Stimulated activated naive CD4-positive, alpha-beta T cell treated with Interleukin-2 at 50 U/mL for 16 hours (primary cell): ENCODE data around the gene DOLPP1.

Experiments used
- DNase-seq: peaks from one replicate; lab custom pipeline; 2025; lab: John Stamatoyannopoulos, UW

DOLPP1 gene

GRCh38 chr9:129064499-129064908 is 16.4 kb upstream of the DOLPP1 start:
- no peak for DNase-seq

- DNase-seq: no peak
Observed at GRCh38 chr9:129068110-129068509, 12.8 kb upstream of the DOLPP1 start.

DNA sequence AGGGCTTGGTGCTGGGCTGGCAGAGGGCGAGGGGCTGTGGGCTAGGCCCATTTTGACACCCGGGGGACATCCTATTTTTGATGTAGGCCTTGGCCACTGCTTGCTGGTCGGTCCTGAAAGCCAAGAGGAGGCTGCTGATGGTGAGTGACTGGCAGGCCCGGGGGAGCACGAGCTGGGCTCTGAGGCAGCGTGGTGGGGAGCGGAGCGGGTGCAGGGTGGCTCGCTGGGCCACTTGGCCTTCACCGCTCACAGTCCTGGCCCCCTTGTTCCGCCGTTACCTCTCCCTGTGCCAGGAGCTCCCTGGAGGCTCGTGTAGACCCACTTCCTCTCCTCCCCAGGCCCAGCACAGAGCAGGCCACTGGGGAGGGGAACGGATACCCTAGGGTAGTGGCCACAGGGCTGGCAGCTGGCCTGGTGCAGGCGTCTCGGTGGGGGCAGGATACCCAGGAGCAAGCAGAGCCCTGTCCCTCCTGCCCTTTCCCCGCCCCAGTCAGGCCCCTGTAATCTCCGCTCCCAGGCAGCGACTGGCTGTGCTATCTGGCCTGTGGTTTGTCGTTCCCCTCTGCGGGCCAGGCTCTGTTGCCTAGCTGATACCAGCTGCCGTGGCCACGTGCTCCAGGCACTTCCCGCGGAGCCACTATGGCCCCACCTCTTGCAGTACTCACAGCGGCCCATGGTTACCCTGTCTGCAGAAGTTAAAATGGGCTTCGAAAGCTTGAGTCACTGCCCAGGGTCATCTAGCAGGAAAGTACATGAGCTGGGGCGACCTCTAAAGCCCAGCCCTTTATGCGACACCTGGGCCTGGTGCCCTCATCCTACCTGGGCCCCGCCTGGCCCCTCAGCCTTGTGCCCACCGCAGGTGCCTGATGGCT is 11.7 kb upstream of the DOLPP1 start:
- DNase-seq: peak; percentile 14

DNA sequence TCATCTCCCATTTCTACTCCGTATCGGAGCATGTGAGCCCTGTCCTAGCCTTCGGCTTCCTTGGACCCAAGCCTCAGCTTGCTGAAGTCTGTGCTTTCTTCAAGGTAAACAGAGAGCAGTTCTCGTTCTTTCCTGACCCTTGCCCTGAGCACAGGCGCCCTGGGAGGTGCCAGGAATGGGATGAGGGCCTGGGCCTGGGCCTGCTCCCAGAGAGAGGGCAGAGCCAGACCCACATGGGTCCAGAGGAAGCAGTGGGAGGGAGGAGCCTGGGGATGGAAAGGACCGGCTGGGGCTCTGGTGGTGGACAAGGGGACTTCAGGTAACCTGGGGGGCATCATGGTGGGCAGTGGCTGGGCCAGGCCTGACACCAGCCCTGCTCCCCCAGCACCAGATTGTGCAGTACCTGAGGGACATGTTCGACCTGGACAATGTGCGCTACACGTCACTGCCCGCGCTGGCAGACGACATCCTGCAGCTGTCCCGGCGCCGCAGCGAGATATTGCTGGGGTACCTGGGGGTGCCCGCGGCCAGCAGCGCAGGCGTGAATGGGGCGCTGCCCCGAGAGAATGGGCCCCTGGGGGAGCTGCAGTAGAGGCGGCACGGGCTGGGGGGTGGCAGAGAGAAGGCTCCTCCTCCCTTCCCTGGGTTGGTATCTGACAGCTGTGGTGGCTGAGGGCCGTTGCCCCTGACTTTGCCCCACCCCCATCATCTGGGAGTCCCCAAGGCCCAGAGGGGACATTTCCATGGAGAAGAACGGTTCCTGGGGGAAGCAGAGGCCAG is 10.9 kb upstream of the DOLPP1 start:
- DNase-seq: no peak

DNA sequence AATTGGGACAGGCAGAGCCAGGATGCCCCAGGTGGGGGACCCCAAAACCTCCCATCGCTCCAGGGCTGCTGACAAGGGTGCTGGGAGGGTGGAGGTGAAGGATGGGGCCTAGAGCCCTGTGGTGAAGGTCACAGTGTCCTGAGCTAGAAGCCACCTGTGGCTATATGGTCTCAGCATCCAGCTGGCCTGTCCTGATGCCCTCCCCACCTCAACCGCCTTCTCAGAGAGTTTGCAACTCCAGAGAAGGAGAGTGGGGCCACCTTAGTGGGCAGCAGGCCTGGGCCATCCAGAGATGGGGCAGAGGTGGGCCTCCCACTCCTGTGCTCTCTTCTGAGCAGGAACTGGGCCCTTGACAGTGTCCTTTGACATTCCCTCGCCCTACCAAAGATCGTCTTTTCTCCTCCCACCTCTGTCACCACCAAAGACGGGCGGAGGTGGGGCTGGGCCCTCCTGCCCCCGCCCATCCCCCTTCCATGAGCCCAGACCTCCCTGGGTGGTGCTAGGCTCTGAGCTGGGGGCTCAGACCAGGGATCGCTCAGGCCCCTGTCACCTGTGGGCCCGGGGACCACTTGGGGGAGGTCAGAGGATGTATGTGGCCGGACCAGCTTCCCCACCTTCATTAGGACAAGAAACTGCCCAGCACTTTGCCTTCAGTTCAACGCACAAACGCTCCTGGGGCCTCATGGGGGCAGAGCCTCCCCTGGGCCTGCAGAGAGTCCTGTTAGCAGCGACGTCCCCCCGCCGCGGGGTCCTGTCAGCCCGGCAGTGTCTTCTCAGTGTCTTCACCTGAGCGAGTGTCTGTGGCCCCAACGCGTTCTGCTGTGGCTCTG is 10.0 kb upstream of the DOLPP1 start:
- DNase-seq: no peak

GRCh38 chr9:129071526-129072126 is 9.3 kb upstream of the DOLPP1 start:
- DNase-seq: no peak

DNA sequence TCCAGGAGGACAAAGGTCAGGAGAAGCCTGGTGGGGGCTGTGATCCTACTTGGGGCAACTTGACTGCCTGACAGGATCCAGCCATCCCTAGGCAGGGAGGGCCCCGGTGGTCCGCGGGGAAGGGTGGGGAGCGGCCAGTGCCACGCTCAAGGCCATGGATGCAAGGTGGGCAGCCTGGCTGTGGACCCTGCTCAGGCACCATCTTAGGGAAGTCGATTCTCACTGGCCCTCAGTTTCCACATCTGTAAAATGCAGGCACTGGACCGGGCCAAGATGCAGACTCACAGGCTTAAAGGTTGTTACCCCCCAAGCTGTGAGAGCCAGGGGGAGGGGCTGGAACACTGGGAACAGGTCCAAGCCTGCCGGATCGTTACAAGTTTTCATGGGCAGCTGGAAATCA is 8.7 kb upstream of the DOLPP1 start:
- no peak for DNase-seq

DNA sequence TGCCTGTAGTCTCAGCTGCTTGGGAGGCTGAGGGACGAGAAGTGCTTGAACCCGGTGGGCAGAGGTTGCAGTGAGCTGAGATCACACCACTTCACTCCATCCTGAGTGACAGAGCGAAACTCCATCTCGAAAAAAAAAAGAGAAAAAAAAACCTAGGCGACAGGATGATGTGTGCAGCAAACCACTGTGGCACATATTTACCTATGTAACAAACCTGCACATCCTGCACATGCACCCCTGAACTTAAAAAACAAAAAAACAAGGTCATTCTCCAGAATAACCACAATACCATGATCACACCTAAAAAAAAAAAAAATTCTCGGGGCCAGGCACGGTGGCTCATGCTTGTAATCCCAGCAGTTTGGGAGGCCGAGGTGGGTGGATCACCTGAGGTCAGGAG is 7.5 kb upstream of the DOLPP1 start:
- DNase-seq: no peak

- no peak for DNase-seq
Observed at GRCh38 chr9:129074106-129074505, 6.8 kb upstream of the DOLPP1 start.

DNA sequence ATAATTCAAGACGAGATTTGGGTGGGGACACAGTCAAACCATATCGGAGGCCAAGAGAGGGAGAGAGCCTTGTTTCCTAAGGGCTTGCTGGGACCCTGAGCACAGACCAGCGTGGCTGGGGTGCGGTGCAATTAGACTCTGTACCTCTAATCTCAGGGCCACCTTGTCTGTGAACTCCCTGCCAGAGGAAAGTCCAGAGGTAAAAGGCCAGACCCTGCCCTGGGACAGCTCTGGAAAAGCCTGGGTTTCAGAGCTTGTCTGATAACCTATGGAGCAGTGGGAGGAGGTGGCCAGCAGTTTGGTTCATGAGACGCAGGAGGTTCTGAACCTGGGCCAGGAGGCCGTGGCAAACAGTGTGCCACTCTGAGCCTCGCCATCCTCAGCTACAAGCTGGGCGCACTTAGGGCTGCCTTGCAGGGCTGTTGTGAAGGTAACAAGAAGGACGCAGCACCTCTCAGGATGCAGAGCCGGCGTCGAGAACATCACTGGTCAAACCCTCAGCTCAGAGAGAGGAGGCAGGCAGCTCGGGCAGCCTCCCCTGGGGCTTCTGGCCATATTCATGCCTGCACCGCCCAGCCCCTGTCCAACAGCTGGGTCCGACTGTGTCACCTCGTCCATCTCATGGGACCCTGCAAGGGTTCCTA is 4.8 kb upstream of the DOLPP1 start:
- no peak for DNase-seq

DNA sequence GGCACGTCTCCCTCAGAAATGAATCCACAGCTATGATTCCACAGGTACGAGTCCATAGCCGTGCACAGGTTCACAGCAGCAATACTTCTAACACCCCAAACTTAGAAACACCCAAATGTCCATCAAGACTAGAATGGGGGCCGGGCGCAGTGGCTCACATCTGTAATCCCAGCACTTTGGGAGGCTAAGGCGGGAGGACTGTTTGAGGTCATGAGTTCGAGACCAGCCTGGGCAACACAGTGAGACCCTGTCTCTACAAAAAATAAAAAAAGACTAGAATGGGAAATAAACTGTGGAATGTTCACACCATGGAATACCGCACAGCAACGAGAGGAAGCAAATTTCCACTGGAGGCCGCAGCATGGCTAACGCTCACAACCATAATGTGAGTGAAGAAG is 4.3 kb upstream of the DOLPP1 start:
- no peak for DNase-seq

- DNase-seq: no peak
Observed at GRCh38 chr9:129077236-129077635, 3.7 kb upstream of the DOLPP1 start.

GRCh38 chr9:129078691-129079503 is 2.0 kb upstream of the DOLPP1 start:
- no peak for DNase-seq

DNA sequence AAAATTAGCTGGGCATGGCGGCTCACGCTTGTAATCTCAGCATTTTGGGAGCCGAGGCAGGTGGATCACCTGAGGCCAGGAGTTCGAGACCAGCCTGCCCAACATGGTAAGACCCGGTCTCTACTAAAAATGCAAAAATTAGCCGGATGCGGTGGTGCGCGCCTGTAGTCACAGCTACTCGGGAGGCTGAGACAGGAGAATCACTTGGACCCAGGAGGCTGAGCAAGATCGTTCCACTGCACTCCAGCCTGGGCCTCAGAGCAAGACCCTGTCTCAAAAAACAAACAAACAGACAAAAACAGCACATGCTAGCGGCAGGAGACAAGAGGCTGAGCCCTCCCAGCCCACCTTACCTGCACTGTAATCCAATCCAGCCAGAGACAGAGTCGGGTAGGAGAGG is 1.1 kb upstream of the DOLPP1 start:
- DNase-seq: no peak

DNA sequence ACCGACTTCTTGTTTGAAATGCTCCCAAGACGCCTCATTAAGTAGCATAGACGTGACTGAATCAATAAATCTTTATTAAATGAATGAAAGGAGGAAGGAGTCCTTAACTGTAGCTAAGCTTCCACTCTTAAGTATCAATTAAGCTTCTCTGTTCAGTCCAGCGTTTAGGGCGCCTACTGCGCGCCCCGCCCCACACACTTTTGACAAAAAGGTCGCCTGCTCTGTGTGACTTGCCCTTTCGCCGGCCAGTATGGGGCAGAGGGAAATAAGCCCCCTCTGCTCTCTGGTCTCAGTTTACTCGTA is 662 bp upstream of the DOLPP1 start:
- DNase-seq: no peak

- DNase-seq: no peak
Observed at GRCh38 chr9:129081388-129081904, 535 bp downstream of the DOLPP1 start.

DNA sequence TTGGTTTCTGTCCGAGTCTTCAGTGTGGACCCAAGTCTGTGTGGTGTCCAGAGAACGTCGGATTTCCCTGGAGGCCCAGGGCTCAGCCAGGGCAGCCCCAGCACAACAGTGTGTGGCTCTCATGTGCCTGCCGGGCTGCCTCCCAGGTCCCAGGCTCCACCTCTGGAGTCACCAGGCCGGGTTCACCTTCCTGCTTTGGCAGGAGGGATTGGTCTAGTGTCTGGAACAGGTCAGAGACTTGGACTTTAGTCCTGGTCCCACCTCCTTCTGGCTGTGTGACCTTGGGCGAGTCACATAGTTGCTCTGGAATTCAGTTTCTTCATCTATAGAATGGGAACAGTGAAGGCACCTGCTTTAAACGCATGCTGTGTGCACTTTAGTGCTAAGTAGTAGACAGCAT is 3.2 kb downstream of the DOLPP1 start:
- no peak for DNase-seq

DNA sequence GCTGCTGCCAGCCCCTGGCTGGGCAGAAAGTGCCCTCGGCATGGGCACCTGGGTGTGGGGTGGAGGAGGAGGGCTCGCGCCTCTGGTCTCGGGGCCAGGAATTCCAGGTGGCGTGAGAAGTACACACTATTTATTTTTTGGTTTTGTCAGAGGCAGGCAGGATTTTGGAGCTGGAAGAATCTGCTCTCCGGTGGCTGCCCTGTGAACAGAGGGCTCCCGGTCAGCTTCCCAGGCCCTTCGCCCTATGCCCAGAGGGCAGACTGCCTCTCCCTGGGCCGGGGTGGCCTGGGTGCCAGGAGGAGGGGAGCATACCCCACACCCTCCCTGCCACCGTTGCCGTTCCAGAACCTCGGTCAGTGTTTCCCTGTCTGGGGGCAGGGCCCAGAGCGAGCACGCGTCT is 8.3 kb downstream of the DOLPP1 start:
- DNase-seq: no peak

GRCh38 chr9:129093602-129094386 is 12.9 kb downstream of the DOLPP1 start:
- DNase-seq: no peak
